Stimulated activated CD8-positive, alpha-beta memory T cell treated with anti-CD3 and anti-CD28 coated beads, Interleukin-12 subunit alpha, Interleukin-12 subunit beta, amount 100 ng/mL, for 4 hours (primary cell): Measurements from ENCODE around the gene BLCAP.
"Not testable (repeated sequence)": the region's sequence is repeated elsewhere in the genome, so short reads cannot be mapped to it uniquely, and the experiment has no call there.

Experiments
- DNase-seq: peaks from one replicate; pipeline ENCODE4 v3.0.0-alpha.2; 2020; ENCODE audit warnings: low read depth

Gene BLCAP

DNA sequence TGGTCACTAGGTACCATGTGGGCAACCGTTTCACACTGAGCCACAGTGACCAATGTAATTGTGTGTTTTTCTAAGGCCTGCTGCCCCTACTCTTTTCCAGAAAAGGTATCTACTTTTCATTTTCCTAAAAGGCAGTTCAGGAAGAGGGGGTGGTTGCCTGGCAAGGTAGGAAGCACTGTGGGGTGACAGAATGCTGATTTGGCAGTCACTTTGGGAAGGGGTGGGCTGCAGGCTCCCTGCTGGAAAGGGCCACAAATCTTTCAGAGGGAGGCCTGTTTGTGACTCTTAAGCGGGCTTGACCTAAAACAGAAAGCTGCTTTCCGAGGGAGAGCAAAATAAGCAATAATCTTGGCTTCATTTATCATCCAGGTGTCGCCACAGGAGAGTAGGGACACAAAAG is 11.8 kb downstream of the BLCAP start:
- no peak for DNase-seq

DNA sequence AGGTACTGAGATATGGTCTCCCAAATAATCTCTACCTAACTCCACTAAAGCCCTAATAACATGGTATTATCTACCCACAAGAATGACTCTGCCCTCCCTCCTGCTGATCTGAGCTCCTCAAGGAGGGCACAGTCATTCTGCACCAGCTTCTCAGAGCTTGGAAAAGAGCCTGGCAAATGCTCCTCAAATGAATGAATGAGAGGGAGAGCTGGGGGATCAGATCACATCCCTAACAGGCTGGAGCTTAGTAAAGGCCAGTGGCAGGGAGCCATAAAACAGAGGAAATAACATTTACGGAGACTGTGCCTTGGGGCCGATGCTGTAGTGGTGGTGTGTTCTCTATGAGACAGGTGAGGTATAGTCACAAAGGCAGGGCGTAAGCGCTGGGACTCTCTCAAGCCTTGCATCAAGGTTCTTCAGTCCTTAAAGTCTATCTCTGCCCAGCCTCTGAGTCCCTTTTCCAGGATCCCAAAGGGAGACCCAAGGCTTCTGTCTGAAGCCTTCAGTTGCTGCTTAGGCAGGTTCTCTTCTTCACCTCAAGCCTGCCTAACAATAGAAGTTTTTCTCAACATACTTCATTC is 13.8 kb downstream of the BLCAP start:
- no peak for DNase-seq

DNA sequence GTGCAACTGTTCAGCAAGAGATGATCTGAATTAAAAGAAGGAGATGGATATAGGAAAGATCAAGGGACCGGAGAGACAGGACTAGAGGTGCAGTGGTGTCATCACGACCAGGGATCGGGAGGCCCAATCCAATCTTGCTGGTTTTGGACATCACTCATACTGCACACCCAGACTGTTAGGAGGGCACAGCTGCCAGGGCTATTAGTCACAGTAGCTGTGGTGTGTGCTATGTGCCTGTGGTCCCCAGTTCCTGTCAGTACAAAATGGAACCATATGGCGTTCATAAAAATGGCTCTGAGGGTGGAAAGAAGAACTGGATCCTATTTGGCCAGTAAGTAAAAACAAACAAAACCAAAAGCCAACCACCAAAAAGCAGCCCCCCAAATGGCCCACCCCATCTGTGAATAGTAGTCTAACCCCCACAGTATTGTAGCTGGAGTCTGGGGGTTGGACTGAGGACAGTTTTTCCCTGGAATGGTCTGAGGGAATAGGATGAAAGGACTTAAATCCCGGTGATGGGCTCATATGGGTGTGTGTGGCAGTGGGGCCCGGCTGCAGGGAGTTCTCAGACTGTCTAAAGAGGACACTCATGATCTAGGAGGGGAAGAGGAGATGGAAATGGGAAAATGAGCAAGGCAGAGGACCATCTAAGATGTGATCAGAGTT is 15.9 kb downstream of the BLCAP start:
- no peak for DNase-seq

DNA sequence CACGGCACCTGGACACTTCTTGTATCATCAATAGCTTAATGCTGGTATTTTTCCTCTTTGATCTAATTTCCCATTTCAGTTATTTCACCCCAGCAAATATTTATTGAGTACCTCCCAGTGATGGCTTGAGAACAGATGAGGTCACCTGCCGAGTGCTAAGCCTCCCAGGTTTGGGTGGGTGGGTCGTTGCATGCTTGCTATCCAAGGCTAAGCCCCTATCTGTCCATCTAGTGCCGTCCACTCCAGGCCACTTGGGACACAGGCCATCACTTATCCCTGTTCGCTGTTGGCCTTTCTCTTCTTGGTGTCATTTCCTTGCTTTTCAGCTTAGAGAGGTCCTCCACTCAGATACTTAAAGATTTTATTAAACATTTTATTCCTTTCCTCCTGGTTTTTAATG is 17.4 kb downstream of the BLCAP start:
- no peak for DNase-seq

DNA sequence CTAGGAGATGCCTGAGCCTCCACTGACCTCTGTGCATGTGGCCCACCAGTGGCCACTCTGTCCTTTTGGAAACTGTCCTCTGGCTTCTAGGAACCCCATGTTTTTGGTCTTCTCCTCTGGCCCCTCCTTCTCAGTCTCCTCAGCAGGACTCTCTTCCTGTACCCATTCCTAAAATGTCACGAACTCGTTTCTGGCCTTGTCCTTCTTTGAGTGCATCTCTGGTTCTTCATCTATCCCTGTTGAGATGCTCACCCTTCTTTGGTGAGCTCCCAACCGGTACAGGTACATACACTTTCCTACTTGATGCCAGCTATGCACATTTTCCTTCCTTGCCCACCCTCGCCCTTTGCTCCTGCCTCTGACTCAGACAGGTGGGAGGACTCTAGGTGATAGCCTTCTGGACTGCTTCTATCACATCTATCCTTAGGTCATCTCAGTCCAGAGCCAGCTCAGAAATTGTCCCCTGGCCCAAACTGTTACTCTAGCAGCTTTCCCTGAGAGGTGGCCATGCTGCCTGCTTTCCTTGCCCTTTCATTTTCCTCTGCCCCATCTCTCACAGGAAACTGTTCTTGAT is 21.4 kb downstream of the BLCAP start:
- DNase-seq, result no peak

DNA sequence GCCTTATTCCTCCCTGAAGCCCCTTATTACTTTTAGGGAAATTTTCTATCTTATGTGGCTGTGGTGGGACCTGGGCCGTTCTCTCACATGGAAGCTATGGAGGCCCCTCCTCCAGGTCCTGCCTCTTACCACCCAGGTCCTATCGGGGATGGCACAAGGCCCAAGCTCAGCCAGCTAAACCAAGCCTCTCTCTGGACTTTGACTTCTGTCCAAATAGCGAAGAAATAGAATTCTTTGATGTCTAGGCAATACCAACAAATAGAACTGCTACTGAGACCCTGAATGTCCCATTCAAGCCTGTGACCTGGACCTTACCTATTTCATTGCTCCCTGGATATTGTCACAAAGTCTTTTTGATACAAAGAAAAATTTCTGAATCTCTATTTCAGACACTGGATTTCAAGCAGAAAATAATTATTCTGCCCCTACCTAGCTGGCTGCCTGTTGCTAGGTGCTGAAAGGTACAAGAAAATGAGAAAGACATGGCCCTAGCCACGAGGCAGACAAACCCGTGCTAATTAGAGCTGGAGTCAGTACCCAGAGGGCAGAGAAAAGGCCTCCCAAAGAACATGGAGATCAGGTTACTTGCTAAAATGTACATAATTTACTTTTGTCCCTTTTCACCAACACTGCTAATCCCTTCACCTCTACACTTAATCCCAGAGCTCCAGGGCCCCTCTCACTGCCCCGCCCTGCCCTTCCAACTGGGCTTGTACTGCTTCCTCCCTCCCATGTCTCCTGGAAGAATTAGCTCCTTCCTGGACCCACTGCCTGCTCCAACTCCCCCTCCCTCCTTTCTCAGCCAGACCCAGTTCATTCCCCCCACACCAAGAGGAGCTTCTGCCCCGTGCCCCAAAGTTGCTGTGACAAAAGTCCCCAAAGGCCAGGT is 22.2 kb downstream of the BLCAP start:
- no peak for DNase-seq

DNA sequence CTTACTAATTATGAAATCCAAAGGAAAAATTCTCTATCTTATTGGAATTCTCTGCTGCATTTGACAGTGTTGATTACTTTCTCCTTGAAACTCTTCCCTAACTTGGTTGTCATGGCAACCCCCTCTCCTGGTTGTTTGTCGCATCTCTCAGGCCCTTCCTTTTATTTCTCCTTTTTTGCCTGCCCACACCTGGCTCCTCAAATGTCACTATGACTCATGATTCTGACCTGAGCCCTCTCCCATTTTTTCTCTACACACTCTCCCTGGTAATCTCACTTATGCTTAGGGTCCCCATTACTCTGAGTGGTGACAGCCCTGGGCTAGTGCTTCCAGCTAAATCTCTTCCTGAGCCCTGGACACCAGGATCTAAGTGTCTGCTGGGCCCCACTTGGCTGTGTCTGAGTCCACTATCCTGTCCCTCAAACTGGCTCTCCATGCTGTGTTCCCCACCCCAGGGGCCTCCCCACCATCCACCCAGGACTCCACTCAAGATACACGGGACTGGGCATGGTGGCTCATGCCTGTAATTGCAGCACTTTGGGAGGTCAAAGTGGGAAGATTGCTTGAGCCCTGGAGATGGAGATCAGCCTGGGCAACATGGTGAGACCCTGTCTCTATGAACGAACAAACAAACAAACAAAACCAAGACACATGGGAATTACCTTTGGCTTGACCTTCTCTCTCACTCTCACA is 23.1 kb downstream of the BLCAP start:
- DNase-seq, result no peak

DNA sequence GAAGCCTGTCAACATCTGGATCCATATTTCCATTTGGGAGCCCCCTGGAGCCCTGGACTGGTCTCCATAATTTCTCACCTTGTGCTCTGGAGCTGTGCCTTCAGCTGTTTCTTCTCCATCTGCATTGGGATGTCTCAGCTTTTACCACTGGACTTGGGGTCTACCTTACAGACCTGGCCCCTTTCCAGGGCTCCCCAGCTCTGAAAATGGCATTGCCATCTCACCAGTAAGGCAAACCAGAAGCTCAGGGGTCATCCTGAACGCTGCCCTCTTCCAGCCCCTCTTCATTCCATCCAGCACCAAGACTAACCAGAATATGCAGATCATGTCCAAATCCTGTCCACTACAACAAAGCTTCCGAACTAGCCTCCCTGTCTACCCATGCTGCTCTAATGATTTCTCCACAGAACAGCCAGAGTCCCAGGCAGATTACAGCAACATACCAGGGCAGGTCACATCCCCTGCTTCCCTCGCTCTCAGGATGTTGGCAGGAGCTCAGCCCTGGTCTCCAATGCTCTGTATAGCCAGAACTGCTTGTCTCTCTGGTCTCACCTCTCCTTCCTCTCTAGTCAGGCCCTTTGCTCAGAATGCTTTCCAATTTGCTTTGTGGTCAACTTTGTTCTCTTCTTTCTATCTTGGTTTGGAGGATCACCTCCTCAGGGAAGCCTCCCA is 24.3 kb downstream of the BLCAP start:
- no peak for DNase-seq

DNA sequence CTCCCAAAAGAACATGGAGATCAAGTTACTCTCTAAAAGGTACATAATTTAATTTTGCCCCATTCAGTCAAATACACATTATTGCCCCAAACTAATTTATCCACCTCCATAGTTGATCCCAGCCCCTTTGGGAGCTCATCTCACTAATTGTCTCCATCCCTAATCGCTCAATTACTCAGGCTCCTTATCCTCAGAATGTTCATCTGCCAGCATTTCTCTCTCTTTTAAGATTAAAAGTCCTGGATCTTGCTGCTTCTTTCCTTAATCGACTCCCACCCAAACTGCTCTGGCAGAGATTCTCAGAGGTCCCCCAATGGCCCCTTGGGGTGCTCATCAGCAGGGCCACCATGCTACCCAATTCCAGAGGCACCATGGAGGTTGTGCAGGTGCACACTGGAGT is 25.0 kb downstream of the BLCAP start:
- DNase-seq, result no peak

DNA sequence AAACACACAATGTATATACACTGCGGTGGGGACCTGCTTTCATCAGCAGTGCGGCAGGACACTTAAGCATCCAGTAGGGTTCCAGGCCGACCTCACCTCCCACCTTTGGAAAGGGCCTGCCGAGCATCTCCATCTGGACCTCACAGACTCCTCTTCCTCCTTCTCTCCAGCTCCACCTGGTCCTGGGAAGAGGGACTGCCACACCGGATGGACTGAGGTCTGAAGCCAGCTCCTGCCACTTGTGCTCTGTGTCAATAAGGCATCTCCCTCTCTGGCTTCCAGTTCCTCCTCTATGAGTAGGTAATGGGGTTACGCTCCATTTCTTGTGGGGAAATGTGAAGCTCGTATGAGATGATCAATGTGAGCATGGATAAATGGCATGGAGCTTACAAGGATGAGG is 25.7 kb downstream of the BLCAP start:
- no peak for DNase-seq

DNA sequence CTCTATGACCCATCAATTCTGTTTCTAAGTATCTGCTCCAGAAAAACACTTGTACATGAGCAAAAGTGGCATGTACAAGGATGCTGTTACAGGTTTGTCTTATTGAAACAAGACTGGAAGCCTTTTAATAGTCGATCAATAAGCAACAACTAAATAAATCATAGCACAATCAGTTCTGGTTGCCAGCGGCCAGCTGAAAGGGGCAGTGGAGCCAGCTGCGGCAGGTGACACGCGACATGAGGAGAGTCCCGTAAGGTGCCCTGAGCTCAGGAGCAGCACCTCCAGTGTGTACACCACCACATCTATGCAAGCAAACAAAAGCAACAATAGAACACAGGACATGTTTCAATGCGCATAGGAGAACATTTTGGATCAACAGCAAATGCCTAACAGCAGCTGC is 27.4 kb downstream of the BLCAP start:
- no peak for DNase-seq

DNA sequence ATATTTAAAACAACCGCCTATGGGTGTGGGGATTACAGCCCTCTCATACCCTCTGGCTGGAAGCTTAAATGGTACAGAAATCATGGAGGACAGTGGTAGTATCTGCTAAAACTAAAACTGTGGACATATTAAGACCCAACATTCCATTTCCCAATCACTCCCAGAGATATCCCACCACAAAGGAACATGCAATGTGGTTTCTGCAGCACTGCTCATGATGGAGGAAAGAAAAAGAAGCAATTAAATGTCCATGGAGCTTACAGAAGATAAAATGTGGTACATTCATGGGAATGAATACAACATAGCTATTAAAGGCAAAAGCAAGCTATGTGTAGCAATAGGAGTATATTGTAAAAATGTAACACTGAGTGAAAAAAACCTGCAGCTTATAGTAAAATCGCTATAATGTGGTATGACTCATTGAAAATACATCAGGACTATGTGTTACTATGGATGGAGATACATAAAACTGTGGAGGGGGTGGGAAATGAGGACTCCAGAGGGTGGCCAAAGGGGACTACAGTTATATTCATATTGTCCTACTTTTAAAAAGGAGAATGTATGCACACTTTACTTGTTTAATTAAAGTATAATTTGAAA is 29.5 kb downstream of the BLCAP start:
- DNase-seq, result no peak

DNA sequence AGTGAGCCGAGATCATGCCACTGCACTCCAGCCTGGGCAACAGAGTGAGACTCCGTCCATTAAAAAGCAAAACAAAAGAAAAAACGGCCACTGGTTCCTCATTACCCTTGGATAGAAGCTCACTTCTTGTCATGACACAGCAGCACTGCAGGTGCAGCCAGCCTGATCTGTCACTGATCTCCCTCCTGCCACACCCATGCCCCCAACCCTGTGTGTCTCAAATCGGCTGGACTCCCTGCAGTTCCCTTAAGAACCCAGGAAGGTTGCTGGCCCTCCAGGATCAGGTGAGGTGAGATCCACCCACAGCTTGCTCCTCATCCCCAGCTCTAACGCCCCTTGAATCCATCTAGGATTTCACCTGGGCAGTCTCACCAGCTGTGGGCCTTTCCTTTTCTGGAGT is 32.9 kb downstream of the BLCAP start:
- no peak for DNase-seq

DNA sequence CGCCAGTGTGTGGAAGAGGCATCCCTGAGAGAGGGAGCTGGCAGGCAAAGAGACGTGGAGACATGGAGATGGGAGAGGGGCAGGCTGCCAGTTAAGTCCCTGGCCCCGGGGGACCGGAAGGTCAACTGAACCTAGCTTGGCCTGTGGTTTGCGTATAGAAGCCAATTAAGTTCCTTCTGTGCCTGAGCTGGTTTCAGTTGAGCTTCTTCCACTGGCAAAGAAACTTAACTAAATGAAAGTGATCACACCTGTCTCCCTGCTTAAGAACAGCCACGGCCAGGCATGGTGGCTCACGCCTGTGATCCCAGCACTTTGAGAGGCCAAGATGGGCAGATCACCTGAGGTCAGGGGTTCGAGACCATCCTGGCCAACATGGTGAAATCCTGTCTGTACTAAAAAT is 33.4 kb downstream of the BLCAP start:
- no peak for DNase-seq

DNA sequence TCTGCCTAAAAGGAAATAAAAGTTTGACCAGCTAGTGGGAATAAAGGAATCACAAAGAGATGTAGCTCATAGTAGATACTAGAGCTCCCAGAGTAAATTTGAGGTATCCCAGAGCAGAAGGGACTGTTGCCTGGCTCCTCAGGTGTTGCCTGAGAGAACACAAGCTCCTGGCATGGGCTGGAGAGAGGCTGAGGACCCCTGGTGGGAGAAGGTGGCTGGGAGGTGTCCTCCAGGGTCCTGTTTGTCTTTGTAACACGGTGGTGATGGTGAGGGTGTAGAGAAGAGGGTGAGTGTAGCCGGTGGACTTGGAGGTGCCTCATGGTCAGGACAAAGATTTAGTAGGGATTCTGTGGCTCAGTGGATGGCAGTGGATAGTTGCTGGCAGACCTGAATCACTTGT is 34.7 kb downstream of the BLCAP start:
- DNase-seq, result no peak

DNA sequence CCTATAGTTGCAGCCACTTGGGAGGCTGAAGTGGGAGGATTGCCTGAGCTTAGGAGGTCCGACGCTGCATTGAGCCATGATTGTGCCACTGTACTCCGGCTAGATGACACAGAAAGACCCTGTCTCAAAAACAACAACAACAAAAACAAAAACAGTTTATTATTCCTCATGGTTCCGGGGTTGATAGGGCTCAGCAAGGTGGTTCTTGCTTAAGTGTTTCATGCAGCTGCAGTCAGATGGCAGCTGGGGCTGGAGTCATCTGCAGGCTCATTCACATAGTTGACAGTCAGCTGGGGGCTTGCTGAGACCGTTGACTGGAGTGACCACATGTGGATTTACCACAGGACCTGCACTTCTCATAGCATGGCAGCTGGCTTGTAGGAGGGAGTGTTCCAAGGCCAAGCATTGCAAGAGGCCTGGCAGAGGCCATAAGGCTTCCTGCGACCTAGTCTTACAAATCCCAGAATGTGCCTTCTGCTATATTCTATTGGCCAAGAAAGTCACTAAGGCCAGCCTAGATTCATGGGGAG is 35.5 kb downstream of the BLCAP start:
- no peak for DNase-seq

DNA sequence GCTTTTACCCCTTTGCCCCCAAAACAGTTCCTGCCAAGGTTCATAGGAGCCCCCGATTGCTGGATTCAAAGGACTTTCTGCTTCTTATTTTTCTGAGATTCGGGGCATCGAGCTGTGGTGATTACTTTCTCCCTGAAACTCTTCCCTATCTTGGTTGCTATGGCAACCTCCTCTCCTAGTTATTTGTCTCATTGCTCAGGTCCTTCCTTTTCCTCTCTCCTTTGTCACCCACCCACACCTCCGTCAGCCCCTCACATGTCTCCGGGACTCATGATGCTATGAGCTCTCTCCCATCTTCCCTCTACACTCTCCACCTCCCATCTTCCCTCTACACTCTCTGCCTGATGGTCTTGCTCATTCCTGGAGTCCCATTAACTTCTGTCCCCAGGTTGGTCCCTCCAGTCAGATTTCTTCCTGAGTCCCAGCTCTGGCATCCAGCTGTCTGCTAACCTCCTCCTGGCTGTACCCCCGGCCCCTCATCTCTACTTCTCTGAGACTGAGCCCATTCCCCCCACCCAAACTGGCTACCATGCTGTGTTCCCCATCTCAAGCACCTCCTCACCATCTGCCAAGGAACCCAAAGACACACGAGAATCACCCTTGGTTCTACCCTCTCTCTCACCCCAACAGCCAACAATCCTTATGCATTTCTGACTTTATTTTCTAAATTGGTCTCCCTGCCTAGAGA is 36.9 kb downstream of the BLCAP start:
- no peak for DNase-seq

DNA sequence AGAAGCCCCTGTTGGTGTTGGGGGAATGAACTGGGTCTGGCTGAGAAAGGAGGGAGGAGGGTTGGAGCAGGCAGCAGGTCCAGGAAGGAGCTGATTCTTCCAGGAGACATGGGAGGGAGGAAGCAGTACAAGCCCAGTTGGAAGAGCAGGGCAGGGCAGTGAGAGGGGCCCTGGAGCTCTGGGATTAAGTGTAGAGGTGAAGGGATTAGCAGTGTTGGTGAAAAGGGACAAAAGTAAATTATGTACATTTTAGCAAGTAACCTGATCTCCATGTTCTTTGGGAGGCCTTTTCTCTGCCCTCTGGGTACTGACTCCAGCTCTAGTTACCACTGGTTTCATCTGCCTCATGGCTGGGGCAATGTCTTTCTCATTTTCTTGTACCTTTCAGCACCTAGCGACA is 41.5 kb downstream of the BLCAP start:
- DNase-seq, result not testable (repeated sequence)

DNA sequence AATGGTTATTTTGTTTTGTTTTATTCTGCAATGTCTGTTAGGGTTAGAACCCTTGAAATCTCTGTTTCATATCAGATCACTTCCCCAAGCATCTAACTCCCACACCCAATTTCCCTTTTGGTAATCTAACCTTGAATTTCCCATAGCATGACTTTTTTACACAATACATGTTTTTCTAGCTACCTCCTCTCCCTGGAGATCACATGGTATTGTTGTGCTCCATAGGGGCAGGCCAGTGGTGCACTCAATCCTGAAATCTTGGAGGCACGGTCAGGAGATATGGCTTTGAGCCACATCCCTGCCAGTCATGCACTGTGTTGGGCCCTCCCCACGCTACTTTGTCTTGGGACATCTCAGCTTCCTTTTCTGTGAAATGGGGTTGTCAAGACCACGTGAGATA is 43.3 kb downstream of the BLCAP start:
- no peak for DNase-seq

DNA sequence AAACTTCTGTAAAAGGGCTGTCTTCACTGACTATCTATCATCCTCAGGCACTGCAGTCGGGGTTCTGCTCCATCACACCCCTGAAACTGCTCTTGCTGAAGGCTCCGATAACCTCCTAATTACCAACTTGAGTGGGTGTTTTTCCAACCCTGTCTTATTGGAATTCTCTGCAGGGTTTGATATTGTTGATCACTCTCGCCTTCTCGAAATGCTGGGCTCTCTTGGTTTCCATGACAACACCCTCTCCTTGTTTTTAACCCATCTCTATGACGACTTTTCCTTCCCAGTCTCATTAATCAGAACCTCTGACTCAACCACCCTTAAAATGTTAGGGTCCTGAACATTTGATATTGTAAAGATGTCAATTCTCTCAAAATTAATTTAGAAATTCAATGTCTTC is 46.1 kb downstream of the BLCAP start:
- no peak for DNase-seq

DNA sequence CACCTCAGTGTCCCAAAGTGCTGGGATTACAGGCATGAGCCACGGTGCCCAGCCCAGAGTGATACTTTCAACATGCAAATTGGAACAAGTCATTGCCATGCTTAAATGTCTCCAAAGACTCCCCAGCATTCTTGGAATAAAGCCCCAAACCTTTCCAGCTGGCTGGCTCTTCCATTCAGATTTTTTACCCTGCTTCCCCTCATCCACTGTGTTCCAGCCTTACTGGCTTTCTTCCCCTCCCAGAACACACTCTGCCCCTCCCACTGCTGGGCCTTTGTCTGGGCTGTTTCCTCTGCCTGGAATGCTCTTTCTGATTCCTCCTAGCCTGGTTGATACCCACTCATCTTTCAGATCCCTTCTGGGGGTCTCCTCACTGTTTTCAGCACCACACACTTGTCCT is 46.8 kb downstream of the BLCAP start:
- no peak for DNase-seq
